GM19452 (cell line): ENCODE measurements around the gene CGB5.

ENCODE experiments used
- ATAC-seq: cut with Tn5 transposase; IDR thresholded peaks from one replicate; pipeline ENCODE4 v1.9.1; 2021; ENCODE audit not compliant: unreplicated experiment

Gene CGB5

GRCh38 chr19:49085020-49085867 lies 41.6 kb downstream of the CGB5 start, which contains the start of gene SNRNP70:
SNRNP70 (plus strand) TSS chr19:49085451; CDS start chr19:49086415, 964 bp downstream.
- peak; percentile 88 for ATAC-seq

- ATAC-seq, result no peak
Observed at GRCh38 chr19:49085868-49086232, 42.2 kb downstream of the CGB5 start.

- no peak for ATAC-seq
Observed at GRCh38 chr19:49086296-49086695, 42.6 kb downstream of the CGB5 start.

GRCh38 chr19:49091391-49092038 lies 47.9 kb downstream of the CGB5 start:
- no peak for ATAC-seq

DNA sequence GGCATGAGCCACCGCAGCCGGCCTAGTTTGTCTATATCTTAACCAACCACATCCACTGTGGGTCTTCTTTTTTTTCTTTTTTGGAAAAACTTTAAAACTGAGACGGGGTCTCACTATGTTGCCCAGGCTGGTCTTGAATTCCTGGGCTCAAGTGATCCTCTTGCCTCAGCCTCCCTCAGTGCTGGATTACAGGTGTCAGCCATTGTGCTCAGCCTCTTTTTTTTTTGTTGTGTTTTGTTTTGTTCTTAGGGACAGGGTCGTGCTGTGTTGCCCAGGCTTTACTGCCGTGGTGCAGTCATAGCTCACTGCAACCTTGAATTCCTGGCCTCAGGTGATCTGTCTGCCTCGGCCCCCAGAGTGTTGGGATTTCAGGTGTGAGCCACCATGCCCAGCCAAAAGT lies 49.0 kb downstream of the CGB5 start:
- ATAC-seq, result no peak
